Measurements from ENCODE around the gene DKK3. TPM values are rescaled to one million over a fixed set of nuclear protein-coding genes. Genes with fewer than 3 reads are reported as not detected.

The DKK3 gene
- total RNA-seq, 1 experiment from 2014 or later, result 0.33 TPM

GRCh38 chr11:11993839-11994238 is 14.6 kb downstream of the DKK3 start:
- Mint-ChIP-seq H3K4me1 (ENCODE audit: insufficient read depth, unreplicated experiment) (peaks cover 49% of the 10 kb centered on the region), H3K27ac (ENCODE audit: low read depth, unreplicated experiment) (peak overlapping the region; percentile 84), H3K4me3 (ENCODE audit: unreplicated experiment) (peak overlapping the region; percentile 42), H3K36me3 (ENCODE audit: insufficient read depth, unreplicated experiment) (no peaks in the 10 kb centered on the region), H3K27me3 (ENCODE audit: insufficient read depth, unreplicated experiment) (no peaks in the 10 kb centered on the region), H3K9me3 (ENCODE audit: unreplicated experiment) (no peaks in the 10 kb centered on the region)
- TF ChIP-seq, protein P1, sequence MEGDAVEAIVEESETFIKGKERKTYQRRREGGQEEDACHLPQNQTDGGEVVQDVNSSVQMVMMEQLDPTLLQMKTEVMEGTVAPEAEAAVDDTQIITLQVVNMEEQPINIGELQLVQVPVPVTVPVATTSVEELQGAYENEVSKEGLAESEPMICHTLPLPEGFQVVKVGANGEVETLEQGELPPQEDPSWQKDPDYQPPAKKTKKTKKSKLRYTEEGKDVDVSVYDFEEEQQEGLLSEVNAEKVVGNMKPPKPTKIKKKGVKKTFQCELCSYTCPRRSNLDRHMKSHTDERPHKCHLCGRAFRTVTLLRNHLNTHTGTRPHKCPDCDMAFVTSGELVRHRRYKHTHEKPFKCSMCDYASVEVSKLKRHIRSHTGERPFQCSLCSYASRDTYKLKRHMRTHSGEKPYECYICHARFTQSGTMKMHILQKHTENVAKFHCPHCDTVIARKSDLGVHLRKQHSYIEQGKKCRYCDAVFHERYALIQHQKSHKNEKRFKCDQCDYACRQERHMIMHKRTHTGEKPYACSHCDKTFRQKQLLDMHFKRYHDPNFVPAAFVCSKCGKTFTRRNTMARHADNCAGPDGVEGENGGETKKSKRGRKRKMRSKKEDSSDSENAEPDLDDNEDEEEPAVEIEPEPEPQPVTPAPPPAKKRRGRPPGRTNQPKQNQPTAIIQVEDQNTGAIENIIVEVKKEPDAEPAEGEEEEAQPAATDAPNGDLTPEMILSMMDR (IDR thresholded peaks at IDR 0.05; ENCODE audit: unreplicated experiment), result no peak
- intact Hi-C loops (cut with micrococcal nuclease), result no loop called here
- DNase-seq (ENCODE audit: unreplicated experiment), result peak; percentile 93
- POLR2A ChIA-PET, result interaction anchor here (0.7 to 2.8 kb wide), 18 partner anchors 9 to 967 kb away, joined by 3 to 20 read pairs (median 4); no protein-coding TSS in a partner anchor
- CTCF ChIA-PET, result interaction anchor here (0.6 to 1.7 kb wide), 7 partner anchors 17 to 967 kb away, joined by 3 to 8 read pairs (median 3); no protein-coding TSS in a partner anchor
- no TSS peak for BruUV-seq (replicated peaks)

GRCh38 chr11:11992257-11993212 is 15.9 kb downstream of the DKK3 start:
- Mint-ChIP-seq H3K9me3 (ENCODE audit: unreplicated experiment) (no peaks in the 10 kb centered on the region), H3K4me3 (ENCODE audit: unreplicated experiment) (peak overlapping the region; percentile 6), H3K27ac (ENCODE audit: low read depth, unreplicated experiment) (peak overlapping the region; percentile 84), H3K4me1 (ENCODE audit: insufficient read depth, unreplicated experiment) (peaks cover 47% of the 10 kb centered on the region), H3K27me3 (ENCODE audit: insufficient read depth, unreplicated experiment) (no peaks in the 10 kb centered on the region), H3K36me3 (ENCODE audit: insufficient read depth, unreplicated experiment) (no peaks in the 10 kb centered on the region)
- TF ChIP-seq, protein P1 (IDR thresholded peaks at IDR 0.05; ENCODE audit: unreplicated experiment), result no peak
- intact Hi-C loops (cut with micrococcal nuclease), result no loop called here
- BruUV-seq (replicated peaks), result no TSS peak
- ChIA-PET POLR2A (interaction anchor here (0.6 to 2.8 kb wide), 13 partner anchors 7 to 203 kb away, joined by 3 to 20 read pairs (median 4); no protein-coding TSS in a partner anchor), CTCF (interaction anchor here (1.2 to 1.7 kb wide), 2 partner anchors 52 to 291 kb away, joined by 3 to 8 read pairs; no protein-coding TSS in a partner anchor)
- DNase-seq (ENCODE audit: unreplicated experiment), result peak; percentile 38

DNA sequence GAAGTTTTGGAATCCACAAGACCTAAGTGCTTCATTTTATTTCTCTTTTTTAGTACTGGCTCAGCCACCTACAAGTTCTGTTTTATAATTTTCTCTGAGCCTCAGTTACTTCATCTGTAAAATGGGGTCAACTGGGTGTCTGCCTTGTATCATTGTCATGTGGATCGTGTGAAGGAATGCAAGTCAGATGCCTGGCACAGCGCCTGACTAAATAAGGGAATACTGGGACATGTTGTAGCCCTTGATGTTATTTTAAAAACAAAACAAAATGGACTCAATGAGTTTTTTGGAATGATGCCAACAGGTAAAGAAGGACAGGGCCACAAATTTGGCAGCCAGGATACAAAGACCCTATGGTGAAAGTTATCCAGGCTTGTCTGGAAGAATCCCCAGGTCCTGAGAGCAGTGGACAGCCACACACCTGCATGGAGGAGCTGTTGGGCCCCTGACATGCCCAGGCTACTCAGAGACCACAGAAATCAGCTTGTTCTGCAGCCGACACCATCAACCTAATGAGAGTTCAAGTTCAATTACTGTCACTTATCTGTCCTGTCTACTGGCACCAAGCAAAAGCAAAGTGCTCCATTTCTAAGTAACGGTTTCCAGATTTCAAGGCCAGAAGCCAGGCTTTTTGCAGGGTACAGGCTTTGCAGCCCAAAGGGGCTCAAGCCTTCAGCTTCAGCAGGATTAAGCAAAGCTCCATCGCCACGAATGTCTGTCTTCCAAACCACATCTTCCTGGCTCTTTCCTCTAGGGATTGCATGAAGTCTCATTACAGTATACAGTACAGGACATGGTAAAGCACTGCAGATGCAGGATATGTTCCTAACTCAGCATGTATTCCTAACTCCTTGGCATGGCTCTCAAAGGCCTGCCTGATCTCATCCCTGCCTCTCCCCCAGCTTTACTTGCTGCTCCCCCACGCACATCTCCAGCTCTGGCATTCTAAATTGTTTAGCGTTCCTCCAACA is 18.4 kb downstream of the DKK3 start:
- Mint-ChIP-seq H3K36me3 (ENCODE audit: insufficient read depth, unreplicated experiment) (no peaks in the 10 kb centered on the region), H3K4me1 (ENCODE audit: insufficient read depth, unreplicated experiment) (peaks cover 48% of the 10 kb centered on the region), H3K27ac (ENCODE audit: low read depth, unreplicated experiment) (no peak overlapping the region), H3K4me3 (ENCODE audit: unreplicated experiment) (no peak overlapping the region), H3K27me3 (ENCODE audit: insufficient read depth, unreplicated experiment) (no peaks in the 10 kb centered on the region), H3K9me3 (ENCODE audit: unreplicated experiment) (no peaks in the 10 kb centered on the region)
- ChIA-PET POLR2A (interaction anchor here (1.0 to 1.2 kb wide), 2 partner anchors 10 to 15 kb away, joined by 3 read pairs; no protein-coding TSS in a partner anchor), CTCF (interaction anchor here (1.0 to 2.0 kb wide), 3 partner anchors 11 to 16 kb away, joined by 3 to 6 read pairs (median 4); no protein-coding TSS in a partner anchor)
- no TSS peak for BruUV-seq (replicated peaks)
- intact Hi-C loops (cut with micrococcal nuclease), result no loop called here
- no peak for DNase-seq (ENCODE audit: unreplicated experiment)
- TF ChIP-seq, protein P1 (IDR thresholded peaks at IDR 0.05; ENCODE audit: unreplicated experiment), result no peak
